Frontal cortex (tissue), 4 donors: Measurements from ENCODE around the gene CSF2. TPM values are rescaled to one million over a fixed set of nuclear protein-coding genes. Genes with fewer than 3 reads are reported as not detected.
A peak's percentile ranks its signal among the peaks of the same experiment; 100 is the strongest.
"Not testable (repeated sequence)": the region's sequence is repeated elsewhere in the genome, so short reads cannot be mapped to it uniquely, and the experiment has no call there.

Source experiments
- DNase-seq, 2 donors: peaks; one replicate each; pipeline ENCODE4 v3.0.0; 2012; ENCODE audit warnings: low spot score in 2 of 2
- FAIRE-seq: peaks from 2 replicates; lab custom pipeline; 2012; peaks lifted over from hg19 to GRCh38; lab: Jason Lieb, UNC
- total RNA-seq: library from RNA; depleted of rRNA; stranded (reverse); fragments of >200 nt; gene quantifications from one replicate; pipeline ENCODE4 v1.2.3, GENCODE V29; 2014
- donor health status: control.
- donor health status: control.
- donor health status: control.

CSF2 gene
- total RNA-seq, 1 donor from 2014 or later, result not detected

GRCh38 chr5:132103332-132103951 lies 29.9 kb downstream of the CSF2 start:
- FAIRE-seq (no peak), DNase-seq (peak in 1 of 2 donors; percentile 47)

- FAIRE-seq, result no peak
- DNase-seq, result no peak
Observed at GRCh38 chr5:132103969-132104391, 30.4 kb downstream of the CSF2 start.

- DNase-seq, result no peak
- no peak for FAIRE-seq
Observed at GRCh38 chr5:132104556-132104955, 31.0 kb downstream of the CSF2 start.

DNA sequence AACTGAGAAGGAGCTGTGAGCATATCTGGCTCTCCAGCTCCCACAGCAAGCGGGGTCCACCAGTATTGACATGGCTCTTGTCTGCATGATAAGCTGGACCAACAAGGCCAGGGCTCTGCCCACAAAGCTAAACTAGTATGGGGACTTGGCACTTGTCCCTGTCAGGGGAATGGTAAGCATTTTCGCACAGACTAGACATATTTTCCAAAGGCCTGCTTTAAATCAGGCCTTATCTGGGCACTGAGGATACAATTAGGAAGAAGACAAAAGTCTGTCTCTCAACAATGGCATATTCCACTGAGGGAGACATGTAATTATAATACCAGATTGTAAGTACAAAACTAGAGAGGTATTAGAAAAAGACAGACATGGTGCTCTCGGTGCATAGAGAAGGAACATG lies 32.1 kb downstream of the CSF2 start:
- FAIRE-seq (no peak), DNase-seq (no peak)

DNA sequence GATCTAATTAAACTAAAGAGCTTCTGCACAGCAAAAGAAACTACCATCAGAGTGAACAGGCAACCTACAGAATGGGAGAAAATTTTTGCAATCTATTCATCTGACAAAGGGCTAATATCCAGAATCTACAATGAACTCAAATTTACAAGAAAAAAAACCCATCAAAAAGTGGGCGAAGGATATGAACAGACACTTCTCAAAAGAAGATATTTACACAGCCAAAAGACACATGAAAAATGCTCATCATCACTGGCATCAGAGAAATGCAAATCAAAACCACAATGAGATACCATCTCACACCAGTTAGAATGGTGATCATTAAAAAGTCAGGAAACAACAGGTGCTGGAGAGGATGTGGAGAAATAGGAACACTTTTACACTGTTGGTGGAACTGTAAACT lies 34.9 kb downstream of the CSF2 start:
- FAIRE-seq, DNase-seq: not testable (repeated sequence)

DNA sequence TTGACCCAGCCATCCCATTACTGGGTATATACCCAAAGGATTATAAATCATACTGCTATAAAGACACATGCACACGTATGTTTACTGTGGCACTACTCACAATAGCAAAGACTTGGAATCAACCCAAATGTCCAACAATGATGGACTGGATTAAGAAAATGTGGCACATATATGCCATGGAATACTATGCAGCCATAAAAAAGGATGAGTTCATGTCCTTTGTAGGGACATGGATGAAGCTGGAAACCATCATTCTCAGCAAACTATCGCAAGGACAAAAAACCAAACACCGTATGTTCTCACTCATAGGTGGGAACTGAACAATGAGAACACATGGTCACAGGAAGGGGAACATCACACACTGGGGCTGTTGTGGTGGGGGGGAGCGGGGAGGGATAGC lies 35.4 kb downstream of the CSF2 start:
- FAIRE-seq, DNase-seq: not testable (repeated sequence)

DNA sequence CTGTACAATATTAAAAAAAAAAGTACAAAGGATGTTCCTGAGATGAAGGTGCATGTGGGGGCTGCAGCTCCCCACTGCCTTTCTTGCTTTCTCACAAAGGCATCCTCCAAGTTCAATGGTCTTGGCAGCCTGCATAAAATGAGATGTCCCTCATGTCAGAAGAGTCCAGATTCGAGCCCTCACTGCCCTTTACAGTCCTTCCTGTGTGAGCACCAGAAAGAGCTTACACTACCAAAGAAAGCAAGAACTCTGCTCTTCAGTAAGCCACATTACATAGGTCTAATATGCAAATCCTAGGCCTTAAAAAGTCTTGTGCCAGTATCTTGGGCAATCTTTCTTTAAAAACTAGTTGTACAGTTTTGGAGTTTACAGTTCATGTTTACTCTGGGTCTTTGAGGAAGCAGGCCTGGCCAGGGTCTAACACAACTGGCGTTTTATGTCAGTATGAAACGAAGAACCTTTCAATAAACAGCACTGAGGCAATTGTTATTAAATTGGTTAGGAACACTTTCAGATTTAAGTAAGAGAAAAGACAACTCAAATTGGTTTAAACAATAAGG lies 36.0 kb downstream of the CSF2 start:
- no peak for FAIRE-seq
- DNase-seq, result no peak

- FAIRE-seq, result no peak
Observed at GRCh38 chr5:132110195-132110594, 36.6 kb downstream of the CSF2 start.

GRCh38 chr5:132110930-132111329 lies 37.3 kb downstream of the CSF2 start:
- FAIRE-seq (no peak), DNase-seq (no peak)

More at GRCh38 chr5:132110195-132110594, 36.6 kb downstream of the CSF2 start:
- DNase-seq, result no peak

DNA sequence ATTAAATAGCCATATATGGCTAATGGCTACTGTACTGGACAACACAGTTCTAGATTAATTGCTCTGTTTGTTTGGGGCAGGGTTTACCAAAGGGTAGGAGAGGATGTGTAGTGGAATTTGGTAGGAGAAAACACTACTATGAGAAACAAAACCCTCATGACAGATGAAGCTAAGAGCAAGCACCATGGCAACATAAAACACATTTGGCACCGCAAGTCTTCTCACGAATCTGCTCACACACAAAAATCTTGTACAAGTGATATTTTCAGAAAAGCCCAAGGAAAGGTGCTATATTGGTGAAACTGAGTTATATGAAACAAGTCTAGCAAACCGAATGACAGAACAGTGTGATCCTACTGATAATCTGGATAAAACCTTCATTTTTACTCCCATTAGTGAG lies 38.5 kb downstream of the CSF2 start:
- FAIRE-seq, result no peak
- no peak for DNase-seq

GRCh38 chr5:132114150-132115121 lies 40.8 kb downstream of the CSF2 start:
- FAIRE-seq (no peak), DNase-seq (no peak)

DNA sequence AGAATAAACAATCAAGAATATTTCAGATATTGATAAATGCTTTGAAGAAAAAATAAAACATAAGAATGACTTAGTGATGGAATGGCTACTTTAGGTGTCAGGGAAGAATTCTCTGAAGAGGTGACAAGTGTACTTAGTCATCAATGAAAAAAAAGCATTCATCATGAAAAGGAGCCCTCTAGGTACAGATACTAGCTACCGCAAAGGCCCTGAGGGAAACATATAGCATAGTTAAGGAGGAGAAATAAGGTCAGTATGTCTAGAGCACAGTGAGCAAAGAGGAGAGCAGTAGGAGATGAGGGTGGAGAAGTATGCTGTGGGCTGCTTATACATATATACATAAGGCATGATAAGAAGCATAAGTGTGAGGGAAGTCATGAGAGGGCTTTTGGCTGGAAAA lies 41.8 kb downstream of the CSF2 start:
- no peak for DNase-seq
- no peak for FAIRE-seq

DNA sequence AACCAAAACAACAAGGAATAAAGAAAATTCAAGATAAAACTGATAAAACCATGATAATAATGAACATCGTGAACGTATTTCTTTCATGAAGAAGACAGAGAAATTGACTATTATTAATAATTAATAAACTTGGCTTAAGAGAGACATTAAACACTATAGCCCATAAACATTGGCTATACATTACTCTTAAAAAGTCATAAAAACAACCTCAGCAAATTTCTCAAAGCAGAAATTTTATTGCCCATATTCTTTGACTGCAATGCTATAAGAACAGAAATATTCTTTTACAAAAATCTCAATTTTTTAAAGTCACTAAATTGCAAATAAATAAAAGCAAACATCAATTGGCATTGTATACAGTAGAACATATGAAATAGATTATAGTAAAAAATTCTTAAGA lies 42.5 kb downstream of the CSF2 start:
- DNase-seq (no peak), FAIRE-seq (no peak)

DNA sequence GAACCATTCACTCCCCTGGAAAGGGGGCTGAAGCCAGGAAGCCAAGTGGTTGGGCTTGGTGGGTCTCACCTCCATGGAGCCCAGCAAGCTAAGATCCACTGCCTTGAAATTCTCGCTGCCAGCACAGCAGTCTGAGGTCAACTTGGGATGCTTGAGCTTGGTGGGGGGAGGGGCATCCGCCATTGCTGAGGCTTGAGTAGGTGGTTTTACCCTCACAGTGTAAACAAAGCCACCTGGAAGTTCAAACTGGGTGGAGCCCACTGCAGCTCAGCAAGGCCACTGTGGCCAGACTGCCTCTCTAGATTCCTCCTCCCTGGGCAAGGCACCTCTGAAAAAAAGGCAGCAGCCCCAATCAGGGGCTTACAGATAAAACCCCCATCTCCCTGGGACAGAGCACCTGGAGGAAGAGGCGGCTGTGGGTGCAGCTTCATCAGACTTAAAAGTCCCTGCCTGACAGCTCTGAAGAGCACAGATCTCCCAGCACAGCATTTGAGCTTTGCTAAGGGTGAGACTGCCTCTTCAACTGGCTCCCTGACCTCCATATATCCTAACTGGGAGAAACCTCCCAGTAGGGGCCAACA lies 43.4 kb downstream of the CSF2 start:
- FAIRE-seq, result not testable (repeated sequence)

GRCh38 chr5:132120717-132121116 lies 47.1 kb downstream of the CSF2 start:
- DNase-seq, FAIRE-seq: not testable (repeated sequence)

More for the DNA sequence above, 43.4 kb downstream of the CSF2 start:
- DNase-seq, result not testable (repeated sequence)

GRCh38 chr5:132122971-132123370 lies 49.4 kb downstream of the CSF2 start:
- not testable (repeated sequence) for DNase-seq, FAIRE-seq

GRCh38 chr5:132123578-132123977 lies 50.0 kb downstream of the CSF2 start:
- not testable (repeated sequence) for DNase-seq, FAIRE-seq
